Measurements from ENCODE around the gene CDKAL1.

Gene CDKAL1

DNA sequence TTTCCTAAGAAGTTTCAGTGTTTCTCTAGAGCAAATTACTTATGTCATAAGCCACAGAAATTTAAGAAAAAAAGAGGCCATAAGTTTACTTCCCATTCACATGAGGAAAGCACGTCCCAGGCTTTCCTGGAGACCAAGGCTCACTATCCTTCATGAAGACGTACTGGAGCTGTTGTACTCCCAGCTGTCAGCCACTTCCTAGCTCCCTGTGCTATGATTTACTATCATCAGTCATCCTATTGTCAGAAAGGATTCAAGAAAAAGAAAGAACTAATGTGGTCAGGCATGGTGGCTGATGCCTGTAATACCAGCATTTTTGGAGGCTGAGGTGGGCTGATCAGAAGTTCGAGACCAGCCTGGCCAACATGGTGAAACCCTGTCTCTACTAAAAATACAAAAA lies 721.9 kb downstream of the CDKAL1 start:
- Histone ChIP-seq H3K27me3 (ENCODE audit: control insufficient read depth, insufficient read depth, low read length) (no peaks in the 10 kb centered on the region), H3K36me3 (ENCODE audit: insufficient read depth, low read length) (no peaks in the 10 kb centered on the region)

DNA sequence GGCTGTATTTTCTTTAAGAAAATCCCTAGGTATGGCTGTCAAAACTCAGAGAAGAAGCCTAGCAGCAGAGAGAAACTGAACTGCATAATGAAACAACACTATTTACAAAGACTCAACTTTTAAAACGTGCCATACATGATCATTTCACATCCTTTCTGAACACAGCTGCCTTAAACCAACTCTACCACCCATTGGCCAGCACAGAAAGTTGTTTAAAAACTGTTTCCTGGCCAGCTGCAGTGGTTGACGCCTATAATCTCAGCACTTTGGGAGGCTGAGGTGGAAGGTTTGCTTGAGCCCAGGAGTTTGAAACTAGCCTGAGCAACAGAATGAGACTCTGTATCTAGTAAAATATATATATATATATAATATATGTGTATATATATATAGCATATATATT lies 722.9 kb downstream of the CDKAL1 start:
- no peak overlapping the region for H3K4me3 ChIP-seq (ENCODE audit: low read length)
- no peaks in the 10 kb centered on the region for H3K27me3 ChIP-seq (ENCODE audit: control insufficient read depth, insufficient read depth, low read length)
- H3K36me3 ChIP-seq (ENCODE audit: insufficient read depth, low read length), result no peaks in the 10 kb centered on the region
- no peaks in the 10 kb centered on the region for H3K4me1 ChIP-seq (ENCODE audit: control insufficient read depth, insufficient read depth, low read length)
- H3K4me2 ChIP-seq (ENCODE audit: low read length), result no peak overlapping the region
- no peak overlapping the region for H3K9ac ChIP-seq (ENCODE audit: low read depth, low read length)
- H3K9me3 ChIP-seq (replicated peaks; ENCODE audit: low read length), result no peaks in the 10 kb centered on the region

More for the DNA sequence above, 721.9 kb downstream of the CDKAL1 start:
- Histone ChIP-seq H3K4me1 (ENCODE audit: control insufficient read depth, insufficient read depth, low read length) (no peaks in the 10 kb centered on the region), H3K9ac (ENCODE audit: low read depth, low read length) (no peak overlapping the region), H3K9me3 (replicated peaks; ENCODE audit: low read length) (no peaks in the 10 kb centered on the region), H3K4me2 (ENCODE audit: low read length) (no peak overlapping the region), H3K4me3 (ENCODE audit: low read length) (no peak overlapping the region)

DNA sequence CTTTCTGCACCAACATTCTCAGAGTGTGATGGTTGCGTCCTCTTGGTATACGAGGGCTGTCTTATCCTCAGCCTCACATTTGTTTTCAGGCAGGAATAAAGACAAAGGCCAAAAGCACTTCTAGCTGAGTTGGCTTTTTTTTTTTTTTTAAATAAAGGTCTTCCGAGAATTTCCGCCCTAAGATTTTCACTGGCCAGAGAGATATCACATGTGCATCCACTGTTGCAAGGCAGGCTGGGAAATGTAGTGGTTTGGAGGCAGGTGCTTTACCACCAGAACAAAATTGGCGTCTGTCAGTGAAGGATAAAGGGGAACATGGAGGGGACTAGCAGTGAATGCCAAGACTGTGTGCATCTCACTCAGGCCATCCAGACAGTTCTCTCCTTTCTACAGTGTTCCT lies 724.4 kb downstream of the CDKAL1 start:
- Histone ChIP-seq H3K4me3 (ENCODE audit: low read length) (no peak overlapping the region), H3K4me1 (ENCODE audit: control insufficient read depth, insufficient read depth, low read length) (no peaks in the 10 kb centered on the region), H3K27me3 (ENCODE audit: control insufficient read depth, insufficient read depth, low read length) (no peaks in the 10 kb centered on the region), H3K4me2 (ENCODE audit: low read length) (no peak overlapping the region), H3K9ac (ENCODE audit: low read depth, low read length) (no peak overlapping the region), H3K9me3 (replicated peaks; ENCODE audit: low read length) (no peaks in the 10 kb centered on the region), H3K36me3 (ENCODE audit: insufficient read depth, low read length) (no peaks in the 10 kb centered on the region)

DNA sequence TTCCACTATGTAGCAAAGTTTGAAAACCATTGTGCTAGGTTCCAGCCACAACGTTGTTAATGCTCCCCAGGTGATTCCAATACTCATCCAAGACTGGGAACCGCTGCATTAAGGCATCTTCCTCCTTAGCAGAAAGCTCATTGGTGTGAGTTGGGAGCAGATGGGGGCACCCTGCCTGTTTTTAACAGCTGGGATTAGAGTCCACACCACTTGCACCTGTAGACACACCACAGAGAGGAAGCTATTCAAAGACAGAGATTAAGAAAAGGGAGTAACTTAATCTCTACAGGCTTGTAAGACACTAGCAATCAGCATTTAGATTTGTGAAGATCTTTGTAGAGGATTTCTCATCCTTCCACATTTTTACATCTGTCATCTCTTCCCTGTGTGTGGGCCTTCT lies 725.4 kb downstream of the CDKAL1 start:
- H3K9ac ChIP-seq (ENCODE audit: low read depth, low read length), result no peak overlapping the region
- H3K4me1 ChIP-seq (ENCODE audit: control insufficient read depth, insufficient read depth, low read length), result no peaks in the 10 kb centered on the region
- H3K4me3 ChIP-seq (ENCODE audit: low read length), result no peak overlapping the region
- H3K36me3 ChIP-seq (ENCODE audit: insufficient read depth, low read length), result no peaks in the 10 kb centered on the region
- H3K27me3 ChIP-seq (ENCODE audit: control insufficient read depth, insufficient read depth, low read length), result no peaks in the 10 kb centered on the region
- no peaks in the 10 kb centered on the region for H3K9me3 ChIP-seq (replicated peaks; ENCODE audit: low read length)
- H3K4me2 ChIP-seq (ENCODE audit: low read length), result no peak overlapping the region

DNA sequence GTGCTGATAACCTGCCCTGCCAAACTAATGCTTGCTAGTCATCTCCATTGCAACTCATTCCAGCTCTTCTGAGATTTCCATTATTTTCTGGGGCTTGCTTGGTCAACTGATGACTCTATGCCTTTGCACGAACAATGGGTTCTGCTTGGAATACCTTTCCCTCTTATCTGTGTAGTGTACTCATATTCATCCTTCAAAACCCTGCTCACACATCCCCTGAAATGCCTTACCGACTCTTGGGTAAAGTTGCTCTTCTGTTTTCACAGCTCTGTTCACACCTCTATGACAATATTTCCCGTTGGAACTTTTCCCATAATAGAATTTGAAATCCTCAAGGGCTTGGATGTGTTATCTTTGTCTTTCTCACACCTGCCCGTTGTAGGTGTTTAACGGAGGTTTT lies 728.2 kb downstream of the CDKAL1 start:
- Histone ChIP-seq H3K9me3 (replicated peaks; ENCODE audit: low read length) (no peaks in the 10 kb centered on the region), H3K4me1 (ENCODE audit: control insufficient read depth, insufficient read depth, low read length) (peaks cover 8% of the 10 kb centered on the region), H3K4me2 (ENCODE audit: low read length) (no peak overlapping the region), H3K27me3 (ENCODE audit: control insufficient read depth, insufficient read depth, low read length) (no peaks in the 10 kb centered on the region), H3K36me3 (ENCODE audit: insufficient read depth, low read length) (no peaks in the 10 kb centered on the region), H3K4me3 (ENCODE audit: low read length) (no peak overlapping the region), H3K9ac (ENCODE audit: low read depth, low read length) (no peak overlapping the region)

DNA sequence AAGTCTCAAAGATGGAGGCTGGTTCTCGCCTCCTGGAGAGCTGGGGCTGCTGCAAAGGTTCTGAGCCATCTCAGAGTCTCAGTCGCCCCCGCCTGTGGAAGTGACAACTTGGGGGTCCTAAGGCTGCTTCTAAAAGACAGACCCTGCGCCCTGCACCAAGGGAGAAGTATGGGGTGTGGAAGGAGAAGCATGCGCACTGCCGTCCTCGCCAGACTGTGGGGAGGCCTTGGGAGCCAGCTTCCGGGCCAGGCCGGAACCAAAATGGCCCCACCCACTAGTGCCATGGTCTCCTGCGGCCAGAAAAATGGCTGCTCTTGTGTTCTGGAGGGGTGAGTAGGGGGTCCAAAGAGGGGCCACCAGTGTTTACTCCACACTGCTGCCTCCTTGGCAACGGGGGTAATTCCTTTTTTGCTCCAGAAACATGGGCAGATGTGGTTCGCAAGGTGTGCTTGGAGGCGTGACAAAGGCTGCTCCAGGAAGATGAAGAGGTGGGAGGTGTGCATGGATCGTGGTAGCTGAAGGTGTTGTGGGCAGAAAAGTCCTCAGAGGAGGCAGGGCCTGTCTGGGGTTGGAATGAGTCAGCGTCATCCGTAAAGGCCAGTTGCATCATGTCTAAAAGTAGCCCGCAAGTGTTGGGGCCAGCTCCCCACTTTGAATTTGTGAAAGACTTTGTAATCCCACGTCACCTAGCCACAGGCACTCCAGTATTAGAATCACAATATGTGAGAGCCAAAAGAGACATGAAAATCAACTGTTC lies 729.5 kb downstream of the CDKAL1 start:
- peaks cover 8% of the 10 kb centered on the region for H3K4me1 ChIP-seq (ENCODE audit: control insufficient read depth, insufficient read depth, low read length)
- H3K9ac ChIP-seq (ENCODE audit: low read depth, low read length), result no peak overlapping the region
- H3K9me3 ChIP-seq (replicated peaks; ENCODE audit: low read length), result no peaks in the 10 kb centered on the region
- no peak overlapping the region for H3K4me3 ChIP-seq (ENCODE audit: low read length)
- no peaks in the 10 kb centered on the region for H3K27me3 ChIP-seq (ENCODE audit: control insufficient read depth, insufficient read depth, low read length)
- no peaks in the 10 kb centered on the region for H3K36me3 ChIP-seq (ENCODE audit: insufficient read depth, low read length)
- no peak overlapping the region for H3K4me2 ChIP-seq (ENCODE audit: low read length)

DNA sequence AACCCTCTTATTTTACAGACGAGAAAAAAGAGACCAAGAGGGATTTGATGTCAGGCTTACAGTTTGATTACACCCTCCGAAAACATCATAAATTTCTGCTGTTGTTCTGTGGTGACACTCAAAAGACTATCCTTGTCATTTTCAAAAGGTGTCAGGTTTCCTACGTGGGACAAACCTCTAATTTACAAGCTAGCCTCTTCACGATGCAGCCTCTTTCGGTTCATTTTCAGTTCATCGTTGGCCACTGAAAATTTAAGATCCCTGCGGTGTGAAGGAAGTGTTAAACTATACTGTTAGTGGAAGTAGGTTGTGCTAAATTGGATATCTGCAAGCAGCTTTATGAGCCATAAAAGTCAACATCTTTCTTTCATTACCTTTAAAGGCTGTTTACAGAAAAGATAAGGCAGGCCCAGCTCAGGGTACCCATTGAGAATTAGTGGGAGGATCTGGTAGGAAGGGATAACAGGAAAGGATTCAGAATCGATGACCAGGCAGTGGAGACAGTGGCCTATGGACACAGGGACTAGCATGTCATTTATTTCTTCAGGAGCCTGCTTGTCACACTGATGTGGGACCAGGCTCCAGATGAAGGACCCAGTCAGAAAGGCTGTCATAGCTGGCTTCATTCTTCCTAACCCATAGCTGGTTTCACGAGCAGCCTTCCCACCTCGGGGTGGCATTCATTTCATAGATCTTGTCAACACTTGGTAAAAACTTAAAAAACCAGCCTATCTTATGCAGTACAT lies 730.2 kb downstream of the CDKAL1 start:
- no peaks in the 10 kb centered on the region for H3K27me3 ChIP-seq (ENCODE audit: control insufficient read depth, insufficient read depth, low read length)
- H3K36me3 ChIP-seq (ENCODE audit: insufficient read depth, low read length), result no peaks in the 10 kb centered on the region
- H3K4me2 ChIP-seq (ENCODE audit: low read length), result no peak overlapping the region
- peaks cover 8% of the 10 kb centered on the region for H3K4me1 ChIP-seq (ENCODE audit: control insufficient read depth, insufficient read depth, low read length)
- no peaks in the 10 kb centered on the region for H3K9me3 ChIP-seq (replicated peaks; ENCODE audit: low read length)
- H3K4me3 ChIP-seq (ENCODE audit: low read length), result no peak overlapping the region
- no peak overlapping the region for H3K9ac ChIP-seq (ENCODE audit: low read depth, low read length)

DNA sequence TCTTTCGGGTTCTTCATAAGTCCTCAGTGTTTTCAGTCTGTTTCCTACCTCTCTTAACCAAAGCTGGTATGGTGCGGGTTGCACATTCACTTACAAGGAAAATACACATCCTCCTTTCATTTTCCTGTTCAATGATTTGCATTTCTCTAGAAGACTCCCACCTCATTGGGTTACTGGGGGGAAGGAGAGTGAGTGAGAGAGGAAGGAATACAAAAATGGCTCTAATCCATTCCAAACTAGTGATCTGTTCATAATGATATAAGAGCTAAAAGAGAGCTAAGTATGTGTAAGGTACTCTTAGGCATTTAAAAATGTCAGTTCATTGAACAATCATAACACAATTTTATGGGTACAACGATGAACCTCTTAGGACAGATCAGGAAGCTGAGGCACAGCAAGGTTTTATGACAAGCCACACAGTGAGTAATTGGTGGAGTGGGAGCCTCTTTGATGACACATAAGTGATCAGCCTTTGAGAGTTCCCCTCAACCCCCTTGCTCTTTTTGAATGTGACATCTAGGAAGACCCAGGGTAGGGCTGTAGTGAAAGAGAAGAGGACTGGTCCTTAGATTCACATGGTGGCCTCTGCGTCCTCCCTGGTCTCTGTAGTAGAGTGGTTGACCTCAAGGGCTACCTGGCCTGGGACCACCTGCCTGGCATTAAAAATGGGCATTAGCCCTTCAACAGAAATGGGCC lies 730.9 kb downstream of the CDKAL1 start:
- Histone ChIP-seq H3K27me3 (ENCODE audit: control insufficient read depth, insufficient read depth, low read length) (no peaks in the 10 kb centered on the region), H3K36me3 (ENCODE audit: insufficient read depth, low read length) (no peaks in the 10 kb centered on the region), H3K9me3 (replicated peaks; ENCODE audit: low read length) (no peaks in the 10 kb centered on the region), H3K4me2 (ENCODE audit: low read length) (peak overlapping the region; percentile 37), H3K4me3 (ENCODE audit: low read length) (no peak overlapping the region), H3K4me1 (ENCODE audit: control insufficient read depth, insufficient read depth, low read length) (peaks cover 8% of the 10 kb centered on the region), H3K9ac (ENCODE audit: low read depth, low read length) (no peak overlapping the region)

DNA sequence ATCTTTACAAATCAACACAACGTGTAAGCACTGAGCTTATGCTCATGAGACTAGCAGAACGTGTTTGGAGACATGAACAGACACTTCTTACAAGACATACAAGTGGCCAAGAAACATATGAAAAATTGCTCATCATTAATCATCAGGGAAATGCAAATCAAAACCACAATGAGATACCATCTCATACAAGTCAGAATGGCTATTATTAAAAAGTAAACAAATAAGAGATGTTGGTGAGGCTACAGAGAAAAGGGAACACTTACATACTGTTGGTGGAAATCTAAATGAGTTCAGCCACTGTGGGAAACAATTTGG lies 731.4 kb downstream of the CDKAL1 start:
- Histone ChIP-seq H3K4me1 (ENCODE audit: control insufficient read depth, insufficient read depth, low read length) (peaks cover 8% of the 10 kb centered on the region), H3K27me3 (ENCODE audit: control insufficient read depth, insufficient read depth, low read length) (no peaks in the 10 kb centered on the region), H3K9ac (ENCODE audit: low read depth, low read length) (no peak overlapping the region), H3K4me2 (ENCODE audit: low read length) (peak overlapping the region; percentile 37), H3K4me3 (ENCODE audit: low read length) (no peak overlapping the region), H3K36me3 (ENCODE audit: insufficient read depth, low read length) (no peaks in the 10 kb centered on the region), H3K9me3 (replicated peaks; ENCODE audit: low read length) (no peaks in the 10 kb centered on the region)

DNA sequence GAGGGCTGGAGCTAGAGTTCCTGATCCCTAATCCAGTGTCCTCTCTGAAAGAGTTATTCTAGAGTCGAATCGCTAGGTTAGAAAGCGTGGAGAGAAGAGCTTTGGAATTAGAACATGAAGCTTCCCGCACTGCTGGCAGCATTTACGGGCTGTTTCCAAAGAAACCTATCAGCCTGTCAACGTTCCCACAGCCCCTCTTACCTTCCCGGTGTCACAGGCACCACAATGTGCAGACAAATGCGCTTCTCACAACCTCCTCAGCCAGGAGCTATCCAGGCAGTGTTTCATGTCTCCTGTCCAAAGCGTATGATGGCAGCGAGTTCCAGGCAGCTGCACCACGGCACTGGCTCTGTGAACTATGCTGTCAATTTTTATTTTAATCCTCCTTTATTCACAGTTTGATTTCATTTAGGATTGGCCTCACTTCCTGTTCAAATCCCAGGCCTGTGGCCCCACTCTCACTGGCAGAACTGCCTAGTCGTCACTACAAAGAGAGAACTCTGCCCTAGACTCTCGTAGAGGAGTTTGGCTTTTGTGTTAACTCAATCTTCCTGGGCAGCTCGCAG lies 736.5 kb downstream of the CDKAL1 start:
- H3K4me2 ChIP-seq (ENCODE audit: low read length), result peak overlapping the region; percentile 26
- H3K9ac ChIP-seq (ENCODE audit: low read depth, low read length), result no peak overlapping the region
- H3K9me3 ChIP-seq (replicated peaks; ENCODE audit: low read length), result no peaks in the 10 kb centered on the region
- no peaks in the 10 kb centered on the region for H3K27me3 ChIP-seq (ENCODE audit: control insufficient read depth, insufficient read depth, low read length)
- no peaks in the 10 kb centered on the region for H3K4me1 ChIP-seq (ENCODE audit: control insufficient read depth, insufficient read depth, low read length)
- H3K36me3 ChIP-seq (ENCODE audit: insufficient read depth, low read length), result no peaks in the 10 kb centered on the region
- no peak overlapping the region for H3K4me3 ChIP-seq (ENCODE audit: low read length)

DNA sequence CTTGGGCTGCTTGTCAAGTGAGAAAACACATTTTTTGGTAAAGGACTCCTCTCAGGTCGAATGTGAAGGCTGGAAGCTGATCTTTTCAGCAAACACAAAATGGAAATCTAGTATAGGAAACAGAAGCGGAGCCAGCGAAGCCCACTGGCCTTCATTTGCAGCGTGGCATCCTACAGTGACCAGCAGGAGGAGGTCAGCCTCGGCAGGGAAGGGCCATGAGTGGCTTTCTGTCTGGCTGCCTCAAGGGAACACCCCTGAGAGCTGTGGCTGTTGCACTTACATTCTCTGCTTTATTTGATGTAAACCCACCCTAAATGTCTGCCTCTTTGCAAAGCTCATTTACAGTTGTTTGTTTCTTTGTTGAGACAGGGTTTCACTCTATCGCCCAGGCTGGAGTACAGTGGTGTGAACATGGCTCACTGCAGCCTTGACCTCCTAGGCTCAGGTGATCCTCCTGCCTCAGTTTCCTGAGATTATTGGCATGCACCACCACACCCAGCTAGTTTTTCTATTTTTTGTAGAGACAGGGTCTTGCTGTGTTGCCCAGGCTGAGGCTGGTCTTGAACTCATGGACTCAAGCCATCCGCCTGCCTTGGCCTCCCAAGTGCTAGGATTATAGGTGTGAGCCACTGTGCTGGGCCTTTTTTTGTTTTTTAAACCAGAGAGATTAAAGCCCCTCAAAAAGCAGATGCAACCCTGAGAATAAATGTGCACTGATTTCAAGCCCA lies 737.3 kb downstream of the CDKAL1 start:
- no peak overlapping the region for H3K9ac ChIP-seq (ENCODE audit: low read depth, low read length)
- H3K9me3 ChIP-seq (replicated peaks; ENCODE audit: low read length), result no peaks in the 10 kb centered on the region
- H3K4me3 ChIP-seq (ENCODE audit: low read length), result no peak overlapping the region

More for the DNA sequence above, 737.3 kb downstream of the CDKAL1 start:
- Histone ChIP-seq H3K4me1 (ENCODE audit: control insufficient read depth, insufficient read depth, low read length) (no peaks in the 10 kb centered on the region), H3K36me3 (ENCODE audit: insufficient read depth, low read length) (no peaks in the 10 kb centered on the region), H3K4me2 (ENCODE audit: low read length) (no peak overlapping the region), H3K27me3 (ENCODE audit: control insufficient read depth, insufficient read depth, low read length) (no peaks in the 10 kb centered on the region)
